ENCODE measurements around the gene ITPR3. TPM values are rescaled to one million over a fixed set of nuclear protein-coding genes. Genes with fewer than 3 reads are reported as not detected.

Gene ITPR3
- total RNA-seq, 1 donor from 2014 or later = 6.4 TPM

DNA sequence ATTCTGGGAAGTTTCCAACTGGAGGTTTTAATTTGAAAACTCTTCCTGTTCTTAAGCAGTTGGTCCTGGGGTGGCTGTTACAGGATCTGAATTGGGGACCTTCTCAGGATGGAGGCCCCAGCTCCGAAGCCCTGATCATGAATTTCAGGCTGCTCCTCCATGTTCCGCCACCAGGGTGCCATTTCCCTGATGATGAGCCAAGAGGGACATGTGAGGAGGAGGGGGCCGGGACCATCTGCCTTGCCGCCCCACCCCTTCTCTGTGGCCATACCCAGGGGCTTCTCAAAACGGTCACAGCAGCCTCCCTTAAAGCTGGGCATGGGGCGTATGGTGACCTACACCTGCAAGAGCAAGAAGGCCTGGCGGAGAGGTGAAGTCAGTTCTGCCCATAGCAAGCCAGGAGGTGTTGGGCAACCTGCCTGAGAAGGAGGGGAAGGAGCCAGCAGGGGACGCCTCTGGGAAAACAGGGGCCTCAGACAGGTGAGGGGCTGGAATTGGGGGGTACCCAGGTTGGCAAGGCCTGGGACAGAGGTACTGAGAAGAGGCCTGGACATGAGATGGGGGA lies 37.4 kb upstream of the ITPR3 start:
- no peak for DNase-seq (ENCODE audit: low spot score in 2 of 2, unreplicated experiment in 2 of 2)
- no peak overlapping the region for H3K27ac Mint-ChIP-seq
- H3K4me3 Mint-ChIP-seq = no peak overlapping the region
- no peaks in the 10 kb centered on the region for H3K9me3 Mint-ChIP-seq
- peaks cover 8% of the 10 kb centered on the region for H3K4me1 Mint-ChIP-seq
- TF ChIP-seq, protein P1, sequence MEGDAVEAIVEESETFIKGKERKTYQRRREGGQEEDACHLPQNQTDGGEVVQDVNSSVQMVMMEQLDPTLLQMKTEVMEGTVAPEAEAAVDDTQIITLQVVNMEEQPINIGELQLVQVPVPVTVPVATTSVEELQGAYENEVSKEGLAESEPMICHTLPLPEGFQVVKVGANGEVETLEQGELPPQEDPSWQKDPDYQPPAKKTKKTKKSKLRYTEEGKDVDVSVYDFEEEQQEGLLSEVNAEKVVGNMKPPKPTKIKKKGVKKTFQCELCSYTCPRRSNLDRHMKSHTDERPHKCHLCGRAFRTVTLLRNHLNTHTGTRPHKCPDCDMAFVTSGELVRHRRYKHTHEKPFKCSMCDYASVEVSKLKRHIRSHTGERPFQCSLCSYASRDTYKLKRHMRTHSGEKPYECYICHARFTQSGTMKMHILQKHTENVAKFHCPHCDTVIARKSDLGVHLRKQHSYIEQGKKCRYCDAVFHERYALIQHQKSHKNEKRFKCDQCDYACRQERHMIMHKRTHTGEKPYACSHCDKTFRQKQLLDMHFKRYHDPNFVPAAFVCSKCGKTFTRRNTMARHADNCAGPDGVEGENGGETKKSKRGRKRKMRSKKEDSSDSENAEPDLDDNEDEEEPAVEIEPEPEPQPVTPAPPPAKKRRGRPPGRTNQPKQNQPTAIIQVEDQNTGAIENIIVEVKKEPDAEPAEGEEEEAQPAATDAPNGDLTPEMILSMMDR (IDR thresholded peaks at IDR 0.05; ENCODE audit: unreplicated experiment) = peak; percentile 50
- no peaks in the 10 kb centered on the region for H3K36me3 Mint-ChIP-seq
- no peaks in the 10 kb centered on the region for H3K27me3 Mint-ChIP-seq (ENCODE audit: low read depth)

DNA sequence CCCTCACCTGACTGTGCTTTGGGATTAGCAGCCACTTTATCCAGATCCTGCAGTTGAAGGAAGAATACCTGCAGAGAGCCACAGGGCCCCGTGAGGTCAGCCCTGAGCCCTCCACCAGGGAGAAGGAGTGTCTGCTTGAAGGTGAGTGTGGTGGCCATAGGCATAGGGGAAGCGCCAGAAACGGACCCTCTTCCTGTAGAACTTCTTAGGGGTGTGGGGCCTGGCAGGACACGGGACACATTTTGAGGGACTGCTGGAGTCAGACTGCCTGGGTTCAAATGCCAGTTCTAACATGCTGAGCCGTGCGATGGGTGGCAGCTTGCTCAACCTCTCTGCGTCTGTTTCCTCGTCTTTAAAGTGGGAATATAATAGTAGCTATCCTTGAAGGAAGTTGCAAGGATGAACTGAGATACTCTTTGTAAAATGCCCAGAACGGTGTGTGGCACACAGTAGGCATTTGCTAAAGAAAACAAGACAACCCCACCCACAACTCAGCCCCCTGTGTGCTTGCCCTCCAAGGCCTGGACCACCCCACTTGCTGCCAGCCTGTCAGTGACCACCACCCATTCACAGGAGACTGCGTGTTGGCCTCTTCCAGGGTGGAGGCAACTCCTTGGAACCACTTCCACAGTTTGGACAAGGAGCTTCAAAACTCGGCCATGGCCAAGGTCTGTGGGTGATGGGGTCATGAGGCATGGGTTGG lies 36.3 kb upstream of the ITPR3 start:
- no peak overlapping the region for H3K27ac Mint-ChIP-seq
- no peak overlapping the region for H3K4me3 Mint-ChIP-seq
- no peak for DNase-seq (ENCODE audit: low spot score in 2 of 2, unreplicated experiment in 2 of 2)

DNA sequence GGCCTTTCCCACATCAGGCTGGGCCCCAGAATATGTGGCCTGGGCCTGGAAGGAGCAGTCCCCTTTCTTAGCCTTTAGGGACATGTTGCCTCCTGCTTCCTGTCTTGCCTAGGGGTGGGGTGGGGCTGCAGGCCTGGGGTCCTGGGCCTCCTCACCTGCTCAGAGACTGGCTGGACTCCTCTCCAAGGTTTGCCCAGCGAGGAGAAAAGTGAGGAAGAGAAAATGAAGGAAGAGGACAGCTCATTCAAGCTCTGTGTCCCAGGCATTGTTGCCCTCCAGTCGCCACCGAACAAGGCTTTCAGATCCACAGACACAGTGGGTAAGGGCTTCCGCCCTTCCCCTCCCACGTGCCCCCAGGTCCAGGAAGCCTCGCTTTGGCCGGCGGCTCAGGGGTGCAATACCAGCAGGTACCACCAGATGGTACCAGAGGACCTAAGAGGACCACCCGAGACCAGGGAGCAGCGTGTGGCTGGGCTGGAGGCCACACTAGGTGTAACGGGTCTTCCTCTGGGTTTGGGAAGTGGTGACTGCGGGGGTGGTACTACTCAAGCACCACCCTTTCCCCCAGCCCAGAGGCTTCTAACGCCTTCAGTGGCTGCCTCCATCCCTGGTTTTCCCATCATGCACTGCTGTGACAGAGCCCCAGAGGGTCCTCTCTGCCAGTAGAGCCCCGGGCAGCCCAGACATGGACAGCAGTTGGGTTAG lies 35.6 kb upstream of the ITPR3 start:
- Mint-ChIP-seq H3K4me3 (peak overlapping the region; percentile 37), H3K9me3 (no peaks in the 10 kb centered on the region), H3K27me3 (ENCODE audit: low read depth) (no peaks in the 10 kb centered on the region), H3K4me1 (peaks cover 7% of the 10 kb centered on the region), H3K36me3 (no peaks in the 10 kb centered on the region), H3K27ac (no peak overlapping the region)
- peak; percentile 53 to 85 for DNase-seq (ENCODE audit: low spot score in 2 of 2, unreplicated experiment in 2 of 2)
- TF ChIP-seq, protein P1 (IDR thresholded peaks at IDR 0.05; ENCODE audit: unreplicated experiment) = peak; percentile 91

More for the DNA sequence above, 36.3 kb upstream of the ITPR3 start:
- TF ChIP-seq, protein P1 (IDR thresholded peaks at IDR 0.05; ENCODE audit: unreplicated experiment) = no peak
- Mint-ChIP-seq H3K36me3 (no peaks in the 10 kb centered on the region), H3K27me3 (ENCODE audit: low read depth) (no peaks in the 10 kb centered on the region), H3K4me1 (peaks cover 4% of the 10 kb centered on the region), H3K9me3 (no peaks in the 10 kb centered on the region)

DNA sequence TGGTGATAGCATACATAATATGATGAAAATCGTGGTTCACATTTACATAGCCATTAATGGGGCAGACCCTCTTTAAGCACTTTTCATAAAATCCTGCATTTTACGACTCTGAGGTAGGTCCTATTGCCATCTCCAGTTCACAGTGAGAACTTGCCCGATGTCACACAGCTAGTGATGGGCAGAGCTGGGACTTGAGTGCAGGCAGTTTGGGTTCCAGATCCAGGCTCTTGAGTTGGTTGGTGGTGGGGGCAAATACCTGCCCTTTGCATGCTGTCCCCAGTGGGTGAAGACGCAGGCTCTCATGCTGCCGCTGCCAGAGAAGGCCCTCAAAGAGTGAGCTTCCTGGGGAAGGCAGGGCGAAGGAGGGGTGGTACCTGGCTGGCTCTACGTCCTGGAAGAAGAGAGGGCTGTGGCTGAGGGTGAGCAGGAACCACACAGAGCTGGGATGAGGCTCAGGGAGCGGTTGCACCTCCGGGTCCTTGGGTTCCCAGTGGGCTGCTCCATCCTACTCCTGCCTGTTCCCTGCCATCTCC lies 34.9 kb upstream of the ITPR3 start:
- DNase-seq (ENCODE audit: low spot score in 2 of 2, unreplicated experiment in 2 of 2) = no peak
- TF ChIP-seq, protein P1 (IDR thresholded peaks at IDR 0.05; ENCODE audit: unreplicated experiment) = no peak
- no peaks in the 10 kb centered on the region for H3K27me3 Mint-ChIP-seq (ENCODE audit: low read depth)
- peaks cover 9% of the 10 kb centered on the region for H3K4me1 Mint-ChIP-seq
- no peaks in the 10 kb centered on the region for H3K36me3 Mint-ChIP-seq
- H3K27ac Mint-ChIP-seq = no peak overlapping the region
- no peaks in the 10 kb centered on the region for H3K9me3 Mint-ChIP-seq
- peak overlapping the region; percentile 37 for H3K4me3 Mint-ChIP-seq

DNA sequence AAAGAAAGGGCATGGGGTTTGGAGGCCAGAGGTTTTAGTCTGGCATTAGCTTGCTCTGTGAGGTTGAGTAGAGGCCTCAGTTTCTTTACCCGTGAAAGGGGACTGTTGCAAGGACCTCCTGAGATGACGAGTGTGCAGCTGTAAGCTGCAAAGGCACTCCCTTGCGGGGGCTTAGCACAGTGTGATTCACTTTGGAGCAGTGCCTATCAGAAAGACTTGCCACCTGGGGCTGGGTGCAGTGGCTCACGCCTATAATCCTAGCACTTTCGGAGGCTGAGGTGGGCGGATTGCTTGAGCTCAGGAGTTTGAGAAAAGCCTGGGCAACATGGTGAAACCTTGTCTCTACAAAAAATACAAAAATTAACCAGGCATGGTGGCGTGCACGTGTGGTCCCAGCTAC lies 33.6 kb upstream of the ITPR3 start:
- no peak for DNase-seq (ENCODE audit: low spot score in 2 of 2, unreplicated experiment in 2 of 2)
- TF ChIP-seq, protein P1 (IDR thresholded peaks at IDR 0.05; ENCODE audit: unreplicated experiment) = no peak
- Mint-ChIP-seq H3K4me1 (peaks cover 13% of the 10 kb centered on the region), H3K27me3 (ENCODE audit: low read depth) (peaks cover 4% of the 10 kb centered on the region), H3K9me3 (no peaks in the 10 kb centered on the region), H3K36me3 (no peaks in the 10 kb centered on the region), H3K4me3 (no peak overlapping the region), H3K27ac (no peak overlapping the region)
